Astrocyte of the cerebellum (primary cell): Measurements from ENCODE around the gene RORB.

Experiments
- DNase-seq: peaks from one replicate; pipeline ENCODE4 v3.0.0-alpha.2; 2011; ENCODE audit warnings: low read depth
- H3K4me3 ChIP-seq: 2 replicates; pipeline ENCODE4 v1.5.1; 2011; ENCODE audit warnings: mild to moderate bottlenecking, low read depth, low read length, moderate library complexity
- in situ Hi-C: cut with HindIII; loops from 2 replicates; pipeline ENCODE4 v1.10.0; 2017; ENCODE audit warnings: low sequenced_read_pairs
- TF ChIP-seq, protein P1 (sequence below): IDR thresholded peaks from 2 replicates; pipeline ENCODE4 v1.5.1; 2012; ENCODE audit warnings: low read length, low read depth, moderate library complexity, mild to moderate bottlenecking; ENCODE audit errors: missing control alignments

RORB gene

DNA sequence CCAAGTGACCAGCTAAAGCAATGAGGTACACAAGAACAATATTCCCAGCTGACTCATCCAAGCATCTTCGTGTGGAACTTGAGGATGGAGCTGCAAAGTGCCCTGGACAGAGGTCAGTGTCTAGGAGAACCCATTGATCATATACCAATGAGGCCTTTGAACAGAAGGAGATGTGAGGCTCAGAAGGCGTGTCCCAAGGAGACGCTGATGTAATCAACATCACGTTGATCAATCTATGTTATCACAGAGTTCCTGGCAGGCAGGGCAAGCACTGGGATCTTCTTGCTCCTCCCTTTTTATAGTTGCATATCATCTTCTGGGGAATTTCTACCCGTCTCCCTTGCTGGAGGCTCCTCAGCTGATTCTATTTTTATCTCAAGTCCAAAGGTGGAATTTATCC, 227.2 kb downstream of the RORB start:
- no peak overlapping the region for H3K4me3 ChIP-seq
- in situ Hi-C loops, result no loop called here
- TF ChIP-seq, protein P1, sequence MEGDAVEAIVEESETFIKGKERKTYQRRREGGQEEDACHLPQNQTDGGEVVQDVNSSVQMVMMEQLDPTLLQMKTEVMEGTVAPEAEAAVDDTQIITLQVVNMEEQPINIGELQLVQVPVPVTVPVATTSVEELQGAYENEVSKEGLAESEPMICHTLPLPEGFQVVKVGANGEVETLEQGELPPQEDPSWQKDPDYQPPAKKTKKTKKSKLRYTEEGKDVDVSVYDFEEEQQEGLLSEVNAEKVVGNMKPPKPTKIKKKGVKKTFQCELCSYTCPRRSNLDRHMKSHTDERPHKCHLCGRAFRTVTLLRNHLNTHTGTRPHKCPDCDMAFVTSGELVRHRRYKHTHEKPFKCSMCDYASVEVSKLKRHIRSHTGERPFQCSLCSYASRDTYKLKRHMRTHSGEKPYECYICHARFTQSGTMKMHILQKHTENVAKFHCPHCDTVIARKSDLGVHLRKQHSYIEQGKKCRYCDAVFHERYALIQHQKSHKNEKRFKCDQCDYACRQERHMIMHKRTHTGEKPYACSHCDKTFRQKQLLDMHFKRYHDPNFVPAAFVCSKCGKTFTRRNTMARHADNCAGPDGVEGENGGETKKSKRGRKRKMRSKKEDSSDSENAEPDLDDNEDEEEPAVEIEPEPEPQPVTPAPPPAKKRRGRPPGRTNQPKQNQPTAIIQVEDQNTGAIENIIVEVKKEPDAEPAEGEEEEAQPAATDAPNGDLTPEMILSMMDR, result no peak
- no peak for DNase-seq

DNA sequence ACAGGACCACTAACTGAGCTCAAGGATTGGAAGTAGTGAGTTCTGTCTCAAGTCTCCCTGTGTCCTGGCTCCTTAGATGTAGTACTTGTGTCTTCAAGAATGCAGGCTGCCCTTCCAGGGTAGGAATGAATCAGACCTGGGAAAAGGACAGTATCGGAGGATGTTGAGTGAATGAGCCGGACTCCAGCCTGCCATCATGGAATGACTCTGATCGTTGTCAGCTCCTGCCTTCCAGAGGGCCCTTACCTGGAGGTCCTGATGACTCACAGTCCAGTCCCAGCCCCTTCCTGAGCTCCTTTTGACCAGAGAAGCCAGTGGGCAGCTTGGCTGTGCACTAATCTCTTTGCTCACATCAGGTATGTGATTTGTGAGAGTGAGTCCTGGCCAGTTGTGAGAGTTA, 229.4 kb downstream of the RORB start:
- in situ Hi-C loops, result no loop called here
- no peak overlapping the region for H3K4me3 ChIP-seq
- DNase-seq, result no peak
- TF ChIP-seq, protein P1, result no peak

DNA sequence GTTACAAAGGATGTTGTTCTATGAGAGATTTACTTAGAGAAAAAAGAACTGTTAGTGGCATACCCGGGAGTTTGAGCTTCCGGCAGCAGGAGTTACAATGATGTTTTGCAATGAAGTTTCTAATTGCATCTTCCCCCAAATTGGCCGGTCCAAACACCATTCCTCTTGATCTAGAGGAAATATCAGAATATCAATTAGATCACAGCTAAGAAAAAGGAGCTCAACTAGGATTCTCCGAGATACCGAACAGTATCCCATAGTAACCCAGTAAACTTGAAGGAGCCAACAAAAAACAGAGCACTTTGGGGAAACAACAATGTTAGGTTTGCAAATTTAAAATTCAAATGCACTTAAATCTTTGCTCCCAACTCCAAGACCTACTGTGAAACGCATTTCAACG, 231.0 kb downstream of the RORB start:
- no peak for DNase-seq
- TF ChIP-seq, protein P1, result no peak
- H3K4me3 ChIP-seq, result no peak overlapping the region
- in situ Hi-C loops, result no loop called here

GRCh38 chr9:74729136-74729695, 232.1 kb downstream of the RORB start:
- no peak overlapping the region for H3K4me3 ChIP-seq
- TF ChIP-seq, protein P1, result no peak
- DNase-seq, result no peak
- in situ Hi-C loops, result no loop called here

DNA sequence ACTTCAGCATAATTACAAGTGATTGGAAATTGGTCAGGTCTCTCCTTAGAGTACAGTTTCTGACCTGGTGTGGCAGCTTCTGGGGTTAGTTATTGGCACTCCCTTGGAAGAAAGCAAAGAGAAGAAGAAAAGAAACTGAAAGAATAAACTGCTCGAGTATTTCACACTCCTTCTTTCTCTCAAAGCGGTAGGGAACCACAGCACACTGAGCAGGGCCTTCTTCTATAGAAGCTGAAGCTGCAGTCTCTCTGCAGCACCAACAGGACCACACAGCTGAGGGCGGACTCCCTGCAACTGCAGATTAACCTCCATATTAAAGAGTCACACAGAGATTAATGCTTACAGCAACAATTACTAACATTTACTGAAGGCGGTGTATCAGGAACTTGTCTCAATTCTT, 238.6 kb downstream of the RORB start:
- in situ Hi-C loops, result no loop called here
- H3K4me3 ChIP-seq, result no peak overlapping the region
- TF ChIP-seq, protein P1, result no peak
- no peak for DNase-seq

- in situ Hi-C loops, result no loop called here
- no peak for DNase-seq
- TF ChIP-seq, protein P1, result no peak
- H3K4me3 ChIP-seq, result no peak overlapping the region
Observed at GRCh38 chr9:74736646-74737045, 239.5 kb downstream of the RORB start.

GRCh38 chr9:74742191-74742790, 245.2 kb downstream of the RORB start:
- H3K4me3 ChIP-seq, result no peak overlapping the region
- DNase-seq, result no peak
- in situ Hi-C loops, result no loop called here
- TF ChIP-seq, protein P1, result no peak
